ENCODE results near the gene GALNT10. TPM values are rescaled to one million over a fixed set of nuclear protein-coding genes. Genes with fewer than 3 reads are reported as not detected.

The GALNT10 gene
- polyA plus RNA-seq, 2 of the 4 experiments (the other 2 are of a cell fraction) = 110 to 156 TPM

DNA sequence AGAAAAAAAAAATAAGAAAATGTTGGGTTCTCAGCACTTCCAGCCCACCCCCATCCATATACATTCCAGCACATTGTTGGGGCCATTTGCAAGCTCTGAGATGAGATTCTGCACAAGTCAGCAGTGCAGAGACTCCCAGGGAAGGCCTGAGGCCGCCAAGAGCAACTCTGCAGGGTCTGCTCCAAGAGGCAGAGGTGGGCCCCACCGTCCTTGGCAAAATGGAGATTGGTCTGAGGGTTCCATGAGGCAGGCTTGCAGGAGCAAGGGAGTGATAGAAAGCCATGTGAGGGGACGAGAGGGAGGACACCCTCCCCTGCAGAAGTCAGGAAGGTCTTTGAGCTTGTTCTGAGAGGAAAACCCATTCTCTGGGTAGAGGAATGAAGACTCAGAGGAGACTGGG, 203.3 kb downstream of the GALNT10 start:
- Histone ChIP-seq H3K4me2 (0 out of 3 replicates have a peak overlapping the region, but pooled peaks have one; percentile 2), H3K4me1 (peaks cover 31% of the 10 kb centered on the region), H3K4me3 (no peak overlapping the region), H3K27ac (peak overlapping the region; percentile 46 to 77; a peak in 5 of 6 replicates), H3K9me3 (no peaks in the 10 kb centered on the region)
- ChIA-PET POLR2A (interaction anchor here (1.0 kb wide), 1 partner anchor 11 kb away, joined by 7 read pairs; no protein-coding TSS in a partner anchor), CTCF (interaction anchor here (0.6 to 1.8 kb wide), 3 partner anchors 11 to 196 kb away, joined by 3 to 4 read pairs (median 4); no protein-coding TSS in a partner anchor)
- WGBS (ENCODE audit: missing lambda C conversion rate) = 88% methylated on average over 3 of the region's 3 CpGs
- ATAC-seq (no peak; a peak in 1 of 6 replicates), DNase-seq (ENCODE audit: low read depth in 1 of 2, low spot score in 1 of 2) (no peak), FAIRE-seq (no peak)
- TF ChIP-seq CEBPB (IDR thresholded peaks at IDR 0.05) (no peak), ZSCAN20 (CRISPR knock-in tag; IDR thresholded peaks at IDR 0.05) (no peak), HDAC2 (IDR thresholded peaks at IDR 0.05) (no peak)

DNA sequence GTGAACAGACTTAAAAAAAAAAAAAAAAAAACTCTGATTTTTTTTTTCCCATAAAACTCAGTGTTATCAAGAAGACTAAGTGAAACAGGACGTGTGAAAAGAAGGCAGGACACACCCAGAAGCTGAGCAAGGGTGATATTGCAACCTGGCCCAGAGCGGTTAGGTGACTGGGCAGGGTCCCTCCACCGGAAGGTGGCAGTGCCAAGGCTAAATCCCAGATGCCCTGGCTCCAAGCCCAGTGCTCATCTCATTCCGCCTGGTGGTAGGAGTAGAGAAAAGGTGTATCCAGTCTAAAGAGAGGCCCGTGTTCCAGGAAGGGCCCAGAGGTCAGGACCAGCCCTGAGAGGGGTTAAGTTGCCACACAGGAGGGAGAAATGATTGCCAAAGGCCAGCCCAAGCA, 203.8 kb downstream of the GALNT10 start:
- peak overlapping the region; percentile 46 to 77; a peak in 5 of 6 replicates for H3K27ac ChIP-seq
- H3K4me3 ChIP-seq = no peak overlapping the region
- no peaks in the 10 kb centered on the region for H3K9me3 ChIP-seq
- CTCF ChIA-PET = interaction anchor here (0.6 to 1.8 kb wide), 4 partner anchors 10 to 428 kb away, joined by 3 to 4 read pairs (median 4); no protein-coding TSS in a partner anchor
- FAIRE-seq (no peak), ATAC-seq (peak; percentile 60 to 70), DNase-seq (ENCODE audit: low read depth in 1 of 2, low spot score in 1 of 2) (peak; percentile 40 to 61)
- no peak for TF ChIP-seq CBX8 (IDR thresholded peaks at IDR 0.05)
- TF ChIP-seq RAD21 (conservative IDR thresholded peaks at IDR 0.05 in 1 of 2, IDR thresholded peaks at IDR 0.05 in 1 of 2) = 0 out of 5 replicates have a peak, but pooled peaks have one; percentile 8 to 19
- TF ChIP-seq, protein P1, sequence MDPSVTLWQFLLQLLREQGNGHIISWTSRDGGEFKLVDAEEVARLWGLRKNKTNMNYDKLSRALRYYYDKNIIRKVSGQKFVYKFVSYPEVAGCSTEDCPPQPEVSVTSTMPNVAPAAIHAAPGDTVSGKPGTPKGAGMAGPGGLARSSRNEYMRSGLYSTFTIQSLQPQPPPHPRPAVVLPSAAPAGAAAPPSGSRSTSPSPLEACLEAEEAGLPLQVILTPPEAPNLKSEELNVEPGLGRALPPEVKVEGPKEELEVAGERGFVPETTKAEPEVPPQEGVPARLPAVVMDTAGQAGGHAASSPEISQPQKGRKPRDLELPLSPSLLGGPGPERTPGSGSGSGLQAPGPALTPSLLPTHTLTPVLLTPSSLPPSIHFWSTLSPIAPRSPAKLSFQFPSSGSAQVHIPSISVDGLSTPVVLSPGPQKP (IDR thresholded peaks at IDR 0.05; ENCODE audit: low read depth, low read length) = no peak
- TF ChIP-seq, protein P2, sequence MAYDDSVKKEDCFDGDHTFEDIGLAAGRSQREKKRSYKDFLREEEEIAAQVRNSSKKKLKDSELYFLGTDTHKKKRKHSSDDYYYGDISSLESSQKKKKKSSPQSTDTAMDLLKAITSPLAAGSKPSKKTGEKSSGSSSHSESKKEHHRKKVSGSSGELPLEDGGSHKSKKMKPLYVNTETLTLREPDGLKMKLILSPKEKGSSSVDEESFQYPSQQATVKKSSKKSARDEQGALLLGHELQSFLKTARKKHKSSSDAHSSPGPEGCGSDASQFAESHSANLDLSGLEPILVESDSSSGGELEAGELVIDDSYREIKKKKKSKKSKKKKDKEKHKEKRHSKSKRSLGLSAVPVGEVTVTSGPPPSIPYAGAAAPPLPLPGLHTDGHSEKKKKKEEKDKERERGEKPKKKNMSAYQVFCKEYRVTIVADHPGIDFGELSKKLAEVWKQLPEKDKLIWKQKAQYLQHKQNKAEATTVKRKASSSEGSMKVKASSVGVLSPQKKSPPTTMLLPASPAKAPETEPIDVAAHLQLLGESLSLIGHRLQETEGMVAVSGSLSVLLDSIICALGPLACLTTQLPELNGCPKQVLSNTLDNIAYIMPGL (CRISPR knock-in tag; IDR thresholded peaks at IDR 0.05; ENCODE audit: borderline replicate concordance) = no peak
- TF ChIP-seq, protein P3, sequence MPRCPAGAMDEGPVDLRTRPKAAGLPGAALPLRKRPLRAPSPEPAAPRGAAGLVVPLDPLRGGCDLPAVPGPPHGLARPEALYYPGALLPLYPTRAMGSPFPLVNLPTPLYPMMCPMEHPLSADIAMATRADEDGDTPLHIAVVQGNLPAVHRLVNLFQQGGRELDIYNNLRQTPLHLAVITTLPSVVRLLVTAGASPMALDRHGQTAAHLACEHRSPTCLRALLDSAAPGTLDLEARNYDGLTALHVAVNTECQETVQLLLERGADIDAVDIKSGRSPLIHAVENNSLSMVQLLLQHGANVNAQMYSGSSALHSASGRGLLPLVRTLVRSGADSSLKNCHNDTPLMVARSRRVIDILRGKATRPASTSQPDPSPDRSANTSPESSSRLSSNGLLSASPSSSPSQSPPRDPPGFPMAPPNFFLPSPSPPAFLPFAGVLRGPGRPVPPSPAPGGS (IDR thresholded peaks at IDR 0.05) = no peak
- TF ChIP-seq CHD2 (IDR thresholded peaks at IDR 0.05; ENCODE audit: low read length, partially characterized antibody) = no peak
- TF ChIP-seq, protein P4, sequence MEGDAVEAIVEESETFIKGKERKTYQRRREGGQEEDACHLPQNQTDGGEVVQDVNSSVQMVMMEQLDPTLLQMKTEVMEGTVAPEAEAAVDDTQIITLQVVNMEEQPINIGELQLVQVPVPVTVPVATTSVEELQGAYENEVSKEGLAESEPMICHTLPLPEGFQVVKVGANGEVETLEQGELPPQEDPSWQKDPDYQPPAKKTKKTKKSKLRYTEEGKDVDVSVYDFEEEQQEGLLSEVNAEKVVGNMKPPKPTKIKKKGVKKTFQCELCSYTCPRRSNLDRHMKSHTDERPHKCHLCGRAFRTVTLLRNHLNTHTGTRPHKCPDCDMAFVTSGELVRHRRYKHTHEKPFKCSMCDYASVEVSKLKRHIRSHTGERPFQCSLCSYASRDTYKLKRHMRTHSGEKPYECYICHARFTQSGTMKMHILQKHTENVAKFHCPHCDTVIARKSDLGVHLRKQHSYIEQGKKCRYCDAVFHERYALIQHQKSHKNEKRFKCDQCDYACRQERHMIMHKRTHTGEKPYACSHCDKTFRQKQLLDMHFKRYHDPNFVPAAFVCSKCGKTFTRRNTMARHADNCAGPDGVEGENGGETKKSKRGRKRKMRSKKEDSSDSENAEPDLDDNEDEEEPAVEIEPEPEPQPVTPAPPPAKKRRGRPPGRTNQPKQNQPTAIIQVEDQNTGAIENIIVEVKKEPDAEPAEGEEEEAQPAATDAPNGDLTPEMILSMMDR (IDR thresholded peaks at IDR 0.05) = no peak
- TF ChIP-seq EP300 (IDR thresholded peaks at IDR 0.05) = 0 out of 5 replicates have a peak, but pooled peaks of 1 of the 2 experiments have one; percentile 18
- TF ChIP-seq GATA3 (IDR thresholded peaks at IDR 0.05; ENCODE audit: borderline replicate concordance) = no peak
- TF ChIP-seq ZSCAN20 (CRISPR knock-in tag; IDR thresholded peaks at IDR 0.05) = no peak
- TF ChIP-seq CEBPB (IDR thresholded peaks at IDR 0.05) = 0 out of 4 replicates have a peak, but pooled peaks of 1 of the 2 experiments have one; percentile 13
- TF ChIP-seq, protein P5, sequence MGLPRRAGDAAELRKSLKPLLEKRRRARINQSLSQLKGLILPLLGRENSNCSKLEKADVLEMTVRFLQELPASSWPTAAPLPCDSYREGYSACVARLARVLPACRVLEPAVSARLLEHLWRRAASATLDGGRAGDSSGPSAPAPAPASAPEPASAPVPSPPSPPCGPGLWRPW (IDR thresholded peaks at IDR 0.05) = no peak
- no peak for TF ChIP-seq RFX5 (IDR thresholded peaks at IDR 0.05)
- TF ChIP-seq ZC3H11A (IDR thresholded peaks at IDR 0.05) = no peak
- H3K4me1 ChIP-seq = peaks cover 31% of the 10 kb centered on the region
- POLR2A ChIA-PET = interaction anchor here (1.0 kb wide), 1 partner anchor 11 kb away, joined by 7 read pairs; no protein-coding TSS in a partner anchor
- 0 out of 3 replicates have a peak overlapping the region, but pooled peaks have one; percentile 2 for H3K4me2 ChIP-seq
- WGBS (ENCODE audit: missing lambda C conversion rate) = 39% methylated on average over 5 of the region's 5 CpGs
